Activated CD4-positive, alpha-beta T cell treated with anti-CD3 and anti-CD28 coated beads for 36 hours (primary cell): ENCODE measurements around the gene PRDM16. TPM values are rescaled to one million over a fixed set of nuclear protein-coding genes. Genes with fewer than 3 reads are reported as not detected.

Experiments used
- ATAC-seq: fragments of 200-7000 bp; cut with Tn5 transposase; one replicate; pipeline ENCODE4 v1.10.0; 2021; ENCODE audit warnings: mild to moderate bottlenecking, moderate library complexity
- CTCF ChIA-PET: fragments of 350-600 bp; sonication (Branson Sonifier 250); formaldehyde crosslinking; loops from one replicate; lab custom pipeline; 2021; ENCODE audit warnings: antibody characterized with exemption; lab: Charles Lee
- POLR2A ChIA-PET: fragments of 350-600 bp; sonication (Branson Sonifier 250); formaldehyde crosslinking; loops from one replicate; lab custom pipeline; 2021; ENCODE audit warnings: antibody characterized with exemption, inconsistent platforms; lab: Charles Lee
- DNase-seq: peaks from one replicate; pipeline ENCODE4 v3.0.0-alpha.2; 2020
- H3K27ac Mint-ChIP-seq: one replicate; pipeline ENCODE4 v1.8.0; 2021; ENCODE audit warnings: mixed read lengths
- H3K27me3 Mint-ChIP-seq: one replicate; pipeline ENCODE4 v1.8.0; 2021; ENCODE audit warnings: mixed read lengths
- H3K36me3 Mint-ChIP-seq: one replicate; pipeline ENCODE4 v1.8.0; 2021; ENCODE audit warnings: low read depth, mixed read lengths
- H3K4me1 Mint-ChIP-seq: one replicate; pipeline ENCODE4 v1.8.0; 2021; ENCODE audit warnings: mixed read lengths
- H3K4me3 Mint-ChIP-seq: one replicate; pipeline ENCODE4 v1.8.0; 2021; ENCODE audit warnings: mild to moderate bottlenecking, moderate library complexity, mixed read lengths
- H3K9me3 Mint-ChIP-seq: one replicate; pipeline ENCODE4 v1.8.0; 2021; ENCODE audit warnings: low read depth, mixed read lengths
- intact Hi-C, 2 experiments: fragments of 100-400 bp; cut with DNase I in 1 of 2; cut with micrococcal nuclease in 1 of 2; formaldehyde crosslinking; loops; one replicate each; pipeline versions ENCODE4 v1.14.2 to v1.15.1; 2022 to 2024; cut with DNase I, micrococcal nuclease
- total RNA-seq, 2 experiments: library from RNA; stranded (reverse); gene quantifications; one replicate each; pipeline ENCODE4 v1.2.3, GENCODE V29; 2021

The PRDM16 gene
- total RNA-seq, 2 experiments from 2014 or later, result 0.32 TPM; not detected in 1

DNA sequence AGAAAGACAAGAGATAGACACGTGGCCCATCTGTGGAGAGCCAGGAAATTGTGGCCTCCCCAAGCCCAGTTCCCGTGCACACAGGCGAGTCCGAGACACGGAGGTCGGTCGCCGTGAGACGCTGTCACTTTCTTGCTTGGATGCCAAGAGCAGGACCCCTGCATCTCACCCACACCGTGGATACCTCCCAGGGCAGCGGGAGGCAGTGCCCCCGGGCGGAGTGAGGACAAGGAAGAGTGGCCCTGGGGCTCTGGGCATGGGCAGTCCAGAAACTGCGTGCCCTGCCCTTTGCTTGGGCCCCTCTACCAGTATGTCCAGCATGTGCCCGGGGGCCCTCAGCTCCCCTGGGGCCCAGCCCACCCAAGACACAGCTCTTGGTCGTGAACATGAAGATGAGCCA is 360.8 kb downstream of the PRDM16 start:
- no peaks in the 10 kb centered on the region for H3K4me1 Mint-ChIP-seq
- no peaks in the 10 kb centered on the region for H3K36me3 Mint-ChIP-seq
- DNase-seq (no peak), ATAC-seq (no peak)
- H3K27ac Mint-ChIP-seq, result no peak overlapping the region
- ChIA-PET POLR2A (no interaction called here), CTCF (no interaction called here)
- no peaks in the 10 kb centered on the region for H3K27me3 Mint-ChIP-seq
- no peak overlapping the region for H3K4me3 Mint-ChIP-seq
- intact Hi-C loops, result loop anchor here in 1 of 2 experiments (10.0 kb wide), 1 partner anchor 145 kb away; no protein-coding TSS in a partner anchor
- H3K9me3 Mint-ChIP-seq, result no peaks in the 10 kb centered on the region

DNA sequence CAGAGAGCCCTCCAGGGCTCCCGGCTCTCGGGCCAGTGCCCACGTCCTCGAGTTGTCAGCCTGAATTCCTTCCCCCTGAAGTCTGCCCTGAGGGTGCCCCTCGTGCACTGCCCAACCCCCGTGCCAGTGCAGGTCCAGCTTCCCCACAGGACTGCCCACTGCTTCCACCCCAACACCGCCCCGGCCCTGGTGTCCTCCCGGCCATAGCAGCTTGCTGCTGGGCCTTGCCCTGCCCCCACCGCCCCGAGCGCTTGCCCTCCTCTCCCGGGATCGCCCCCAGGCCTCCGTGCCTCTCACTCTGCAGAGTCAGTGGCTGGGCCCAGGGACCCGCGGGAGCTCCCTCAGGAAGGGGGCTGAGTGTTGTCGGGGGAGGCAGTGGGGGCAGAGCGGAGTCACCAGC is 361.4 kb downstream of the PRDM16 start:
- ATAC-seq (no peak), DNase-seq (no peak)
- Mint-ChIP-seq H3K4me1 (no peaks in the 10 kb centered on the region), H3K36me3 (no peaks in the 10 kb centered on the region), H3K4me3 (no peak overlapping the region), H3K27me3 (no peaks in the 10 kb centered on the region), H3K27ac (no peak overlapping the region), H3K9me3 (no peaks in the 10 kb centered on the region)
- intact Hi-C loops, result no loop called here
- ChIA-PET POLR2A (no interaction called here), CTCF (no interaction called here)

DNA sequence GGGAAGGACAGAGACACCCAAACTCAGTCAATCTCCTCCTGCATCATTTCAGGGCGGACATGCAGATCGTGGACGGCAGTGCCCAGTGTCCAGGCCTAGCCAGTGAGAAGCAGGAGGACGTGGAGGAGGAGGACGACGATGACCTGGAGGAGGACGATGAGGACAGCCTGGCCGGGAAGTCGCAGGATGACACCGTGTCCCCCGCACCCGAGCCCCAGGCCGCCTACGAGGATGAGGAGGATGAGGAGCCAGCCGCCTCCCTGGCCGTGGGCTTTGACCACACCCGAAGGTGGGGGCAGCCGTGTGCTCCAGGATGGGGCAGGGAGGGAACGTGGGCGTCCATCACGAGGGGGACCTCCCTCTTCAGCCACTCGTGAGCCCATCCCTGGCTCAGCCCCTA is 361.8 kb downstream of the PRDM16 start:
- ChIA-PET POLR2A (no interaction called here), CTCF (no interaction called here)
- ATAC-seq (no peak), DNase-seq (no peak)
- no peaks in the 10 kb centered on the region for H3K27me3 Mint-ChIP-seq
- no peaks in the 10 kb centered on the region for H3K9me3 Mint-ChIP-seq
- intact Hi-C loops, result no loop called here
- H3K4me1 Mint-ChIP-seq, result no peaks in the 10 kb centered on the region
- no peak overlapping the region for H3K27ac Mint-ChIP-seq
- H3K4me3 Mint-ChIP-seq, result no peak overlapping the region
- no peaks in the 10 kb centered on the region for H3K36me3 Mint-ChIP-seq

DNA sequence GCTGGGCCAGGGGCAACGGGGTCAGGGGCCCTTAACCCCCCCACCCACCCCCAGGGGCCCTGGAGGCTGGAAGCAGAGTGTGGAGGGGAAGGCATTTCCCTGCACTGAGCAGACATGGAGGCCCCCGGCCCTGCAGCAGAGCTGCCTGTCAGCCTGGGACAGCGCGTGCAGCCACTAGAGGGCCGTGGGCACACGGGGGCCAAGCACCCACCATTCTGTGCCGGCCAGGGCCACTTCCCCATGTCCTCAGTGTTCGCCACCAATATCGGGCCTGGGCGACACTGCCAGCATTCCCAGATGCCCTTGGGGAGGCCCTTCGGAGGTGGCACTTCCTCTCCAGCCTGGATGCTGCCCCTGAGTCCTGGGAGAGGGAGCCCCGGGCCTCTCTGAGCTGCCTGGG is 362.3 kb downstream of the PRDM16 start:
- intact Hi-C loops, result no loop called here
- Mint-ChIP-seq H3K9me3 (no peaks in the 10 kb centered on the region), H3K27me3 (no peaks in the 10 kb centered on the region), H3K27ac (no peak overlapping the region), H3K36me3 (no peaks in the 10 kb centered on the region), H3K4me3 (no peak overlapping the region), H3K4me1 (no peaks in the 10 kb centered on the region)
- ATAC-seq, result no peak
- CTCF ChIA-PET, result no interaction called here
- POLR2A ChIA-PET, result no interaction called here
- no peak for DNase-seq

DNA sequence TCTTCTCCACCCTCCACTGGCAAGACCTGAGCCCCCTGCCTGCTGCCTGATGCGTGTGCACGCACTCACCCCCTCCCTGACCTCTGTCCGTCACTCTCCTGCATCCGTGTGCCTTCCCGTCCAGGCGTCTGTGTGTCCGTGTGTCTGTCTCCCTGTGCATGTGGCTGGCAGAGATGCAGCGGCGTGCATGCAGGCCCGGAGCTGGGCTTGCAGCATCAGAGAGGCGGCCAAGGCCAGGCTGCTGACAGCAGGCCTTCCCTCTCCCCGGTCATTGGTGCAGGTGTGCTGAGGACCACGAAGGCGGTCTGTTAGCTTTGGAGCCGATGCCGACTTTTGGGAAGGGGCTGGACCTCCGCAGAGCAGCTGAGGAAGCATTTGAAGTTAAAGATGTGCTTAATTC is 362.7 kb downstream of the PRDM16 start:
- Mint-ChIP-seq H3K27me3 (no peaks in the 10 kb centered on the region), H3K36me3 (no peaks in the 10 kb centered on the region), H3K27ac (no peak overlapping the region), H3K4me3 (no peak overlapping the region), H3K9me3 (no peaks in the 10 kb centered on the region), H3K4me1 (no peaks in the 10 kb centered on the region)
- ChIA-PET CTCF (no interaction called here), POLR2A (no interaction called here)
- DNase-seq (no peak), ATAC-seq (no peak)
- intact Hi-C loops, result no loop called here

DNA sequence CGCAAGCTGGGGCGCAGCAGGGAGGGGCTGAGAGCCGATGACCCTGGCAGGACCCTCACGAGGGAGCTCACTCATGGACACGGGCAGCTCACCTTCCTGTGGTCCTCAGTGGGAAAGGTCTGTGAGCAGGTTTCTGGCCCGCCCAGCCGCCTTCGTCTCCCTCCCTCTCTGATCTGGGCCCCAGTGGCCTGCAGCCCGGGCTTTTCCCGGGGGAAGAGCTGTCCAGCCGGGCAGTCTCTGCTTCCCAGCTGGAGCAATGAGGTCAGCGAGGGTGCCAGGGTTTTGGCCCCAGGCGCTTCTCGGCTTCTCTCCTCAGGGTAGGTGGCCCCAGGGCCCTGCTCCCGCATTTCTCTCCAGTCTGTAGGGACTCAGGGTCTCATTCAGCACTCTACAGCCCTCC is 363.3 kb downstream of the PRDM16 start:
- H3K4me1 Mint-ChIP-seq, result no peaks in the 10 kb centered on the region
- CTCF ChIA-PET, result interaction anchor here (0.6 kb wide), 1 partner anchor 376 kb away, joined by 3 read pairs; no protein-coding TSS in a partner anchor
- H3K36me3 Mint-ChIP-seq, result no peaks in the 10 kb centered on the region
- POLR2A ChIA-PET, result no interaction called here
- H3K9me3 Mint-ChIP-seq, result no peaks in the 10 kb centered on the region
- ATAC-seq (no peak), DNase-seq (no peak)
- H3K27ac Mint-ChIP-seq, result no peak overlapping the region
- H3K27me3 Mint-ChIP-seq, result no peaks in the 10 kb centered on the region
- no peak overlapping the region for H3K4me3 Mint-ChIP-seq
- intact Hi-C loops, result no loop called here

DNA sequence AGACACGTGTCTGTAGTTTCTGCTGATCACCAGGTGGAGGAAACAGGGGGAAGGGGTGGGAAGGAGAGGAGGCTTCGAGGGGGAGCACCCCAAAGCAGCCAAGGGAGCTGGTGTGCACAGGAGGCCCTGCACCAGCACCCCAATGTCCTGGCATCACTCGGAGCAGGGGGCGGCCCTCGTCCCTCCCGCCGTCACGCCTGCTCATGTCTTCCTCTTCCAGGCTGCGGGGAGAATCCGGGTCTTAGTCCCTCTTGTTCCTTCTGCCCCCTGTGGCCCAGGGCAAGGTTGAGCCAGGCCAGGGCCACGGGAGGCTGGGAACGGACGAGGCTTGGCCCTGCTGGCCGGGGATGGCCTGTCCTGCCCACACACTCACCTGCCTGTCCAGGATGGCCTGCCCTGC is 364.1 kb downstream of the PRDM16 start:
- Mint-ChIP-seq H3K4me3 (no peak overlapping the region), H3K4me1 (no peaks in the 10 kb centered on the region), H3K27ac (no peak overlapping the region), H3K27me3 (no peaks in the 10 kb centered on the region), H3K36me3 (no peaks in the 10 kb centered on the region), H3K9me3 (no peaks in the 10 kb centered on the region)
- intact Hi-C loops, result no loop called here
- DNase-seq (no peak), ATAC-seq (no peak)
- POLR2A ChIA-PET, result no interaction called here
- CTCF ChIA-PET, result no interaction called here

DNA sequence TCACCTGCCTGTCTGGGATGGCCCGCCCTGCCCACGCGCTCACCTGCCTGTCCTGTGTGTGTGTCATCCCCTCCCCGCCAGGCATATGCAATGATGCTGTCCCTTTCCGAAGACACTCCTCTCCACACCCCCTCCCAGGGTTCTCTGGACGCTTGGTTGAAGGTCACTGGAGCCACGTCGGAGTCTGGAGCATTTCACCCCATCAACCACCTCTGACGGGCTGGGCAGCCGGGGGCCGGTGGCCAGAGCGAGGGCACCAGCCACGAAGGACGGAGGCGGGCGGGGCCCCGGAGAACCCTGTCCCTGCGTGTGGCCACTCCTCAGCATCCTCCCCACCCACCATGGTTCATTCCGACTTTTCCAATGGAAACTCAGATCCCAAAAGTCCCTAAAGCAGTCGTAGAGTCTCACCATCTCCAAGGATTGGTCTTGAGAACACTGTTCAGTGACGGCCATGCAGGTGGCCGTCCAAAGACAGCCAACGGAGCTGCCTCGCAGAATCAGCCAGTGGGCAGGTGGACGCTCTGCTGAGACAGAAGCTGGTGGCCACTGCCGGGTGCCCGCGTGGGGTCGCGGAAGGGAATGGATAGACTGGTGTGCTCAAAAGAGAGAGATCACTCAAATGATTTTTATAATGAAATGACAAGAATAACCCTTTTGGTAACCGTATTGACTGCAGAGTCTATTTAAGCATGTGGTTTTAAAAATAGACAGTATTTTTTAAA is 364.8 kb downstream of the PRDM16 start:
- POLR2A ChIA-PET, result no interaction called here
- intact Hi-C loops, result no loop called here
- Mint-ChIP-seq H3K27me3 (no peaks in the 10 kb centered on the region), H3K4me3 (no peak overlapping the region), H3K36me3 (no peaks in the 10 kb centered on the region), H3K9me3 (no peaks in the 10 kb centered on the region), H3K4me1 (no peaks in the 10 kb centered on the region), H3K27ac (no peak overlapping the region)
- ATAC-seq (no peak), DNase-seq (no peak)
- CTCF ChIA-PET, result no interaction called here

DNA sequence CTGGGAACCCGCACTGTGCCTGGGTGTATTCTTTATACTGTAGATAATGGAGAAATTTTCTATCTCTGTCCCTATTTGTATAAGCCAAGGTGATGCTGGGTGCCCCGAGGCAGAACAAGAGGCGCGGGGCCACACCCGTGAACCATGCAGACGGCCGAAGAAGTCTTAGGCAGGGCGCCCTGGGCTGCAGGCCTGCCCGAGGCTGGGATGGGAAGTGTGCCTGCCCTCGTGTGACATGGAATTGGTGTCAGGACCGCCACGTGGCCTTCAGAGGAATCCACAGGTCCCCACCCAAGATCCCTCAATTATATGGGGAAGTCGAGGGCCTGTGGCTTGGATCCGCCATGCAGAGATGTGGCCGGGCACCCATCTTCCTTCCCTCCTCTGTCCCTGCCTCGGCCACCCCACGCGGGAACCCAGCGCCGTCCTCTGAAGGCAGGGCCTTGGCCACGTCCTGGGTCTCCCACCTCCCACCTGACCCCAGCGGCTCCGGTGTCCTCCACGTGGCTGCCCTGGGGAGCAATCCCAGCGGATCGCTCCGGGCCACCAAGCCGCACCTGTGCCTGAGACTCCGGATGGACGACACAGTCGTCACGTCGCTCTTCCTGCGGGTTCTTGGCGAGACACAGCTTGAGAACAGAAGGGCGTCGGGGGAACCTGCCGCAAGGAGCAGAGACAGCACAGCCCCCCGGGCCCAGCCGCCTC is 365.6 kb downstream of the PRDM16 start:
- CTCF ChIA-PET, result no interaction called here
- H3K9me3 Mint-ChIP-seq, result no peaks in the 10 kb centered on the region
- no peaks in the 10 kb centered on the region for H3K36me3 Mint-ChIP-seq
- intact Hi-C loops, result no loop called here
- H3K4me3 Mint-ChIP-seq, result no peak overlapping the region
- no peak for ATAC-seq
- no peak overlapping the region for H3K27ac Mint-ChIP-seq
- no peaks in the 10 kb centered on the region for H3K4me1 Mint-ChIP-seq
- POLR2A ChIA-PET, result no interaction called here
- H3K27me3 Mint-ChIP-seq, result no peaks in the 10 kb centered on the region
- no peak for DNase-seq

DNA sequence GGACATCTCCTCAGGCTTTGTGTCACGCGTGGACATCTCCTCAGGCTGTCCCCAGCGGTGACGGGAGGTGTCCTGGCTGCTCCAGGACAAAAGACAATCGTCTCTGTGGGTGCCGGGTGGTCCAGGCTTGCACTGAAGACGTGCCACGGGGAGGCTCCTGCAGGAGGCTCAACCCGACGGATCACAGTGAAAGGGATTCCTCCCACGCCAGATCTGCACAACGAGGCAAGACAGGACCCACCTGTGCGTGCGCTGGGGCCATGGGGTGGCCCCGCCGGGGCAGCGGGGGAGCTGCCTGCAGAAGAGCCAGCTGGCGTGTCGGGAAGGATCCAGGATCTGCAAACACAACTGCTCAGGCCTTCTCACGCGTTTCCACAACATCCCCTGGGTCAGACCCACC is 366.7 kb downstream of the PRDM16 start:
- Mint-ChIP-seq H3K4me3 (no peak overlapping the region), H3K27me3 (no peaks in the 10 kb centered on the region), H3K9me3 (no peaks in the 10 kb centered on the region), H3K4me1 (no peaks in the 10 kb centered on the region), H3K36me3 (no peaks in the 10 kb centered on the region), H3K27ac (no peak overlapping the region)
- intact Hi-C loops, result no loop called here
- ChIA-PET CTCF (no interaction called here), POLR2A (no interaction called here)
- ATAC-seq (no peak), DNase-seq (no peak)

DNA sequence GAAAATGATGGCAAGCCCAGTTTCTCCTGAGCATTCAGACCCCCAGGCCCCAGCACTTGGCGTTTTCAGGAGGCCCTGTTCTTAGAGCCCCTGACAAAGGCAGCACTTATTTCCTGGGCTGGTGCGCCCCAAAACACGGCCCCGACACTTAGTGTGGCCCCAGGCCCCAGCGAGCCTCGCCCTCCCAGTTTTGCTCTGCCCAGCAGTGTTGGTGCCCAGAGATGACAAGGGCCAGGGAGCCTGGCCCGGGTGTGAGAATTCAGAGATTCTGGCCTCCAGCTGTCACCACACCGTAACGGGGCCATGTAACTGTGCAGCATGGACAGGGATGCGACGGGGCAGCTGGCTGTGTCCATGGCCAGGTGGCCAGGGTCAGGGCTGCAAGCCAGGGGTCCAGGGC is 367.4 kb downstream of the PRDM16 start:
- ChIA-PET POLR2A (no interaction called here), CTCF (interaction anchor here (0.6 kb wide), 1 partner anchor 13 kb away, joined by 3 read pairs; no protein-coding TSS in a partner anchor)
- H3K27me3 Mint-ChIP-seq, result no peaks in the 10 kb centered on the region
- no peak for ATAC-seq
- no peaks in the 10 kb centered on the region for H3K36me3 Mint-ChIP-seq
- no peaks in the 10 kb centered on the region for H3K4me1 Mint-ChIP-seq
- intact Hi-C loops, result no loop called here
- no peaks in the 10 kb centered on the region for H3K9me3 Mint-ChIP-seq
- no peak overlapping the region for H3K27ac Mint-ChIP-seq
- no peak for DNase-seq
- no peak overlapping the region for H3K4me3 Mint-ChIP-seq

DNA sequence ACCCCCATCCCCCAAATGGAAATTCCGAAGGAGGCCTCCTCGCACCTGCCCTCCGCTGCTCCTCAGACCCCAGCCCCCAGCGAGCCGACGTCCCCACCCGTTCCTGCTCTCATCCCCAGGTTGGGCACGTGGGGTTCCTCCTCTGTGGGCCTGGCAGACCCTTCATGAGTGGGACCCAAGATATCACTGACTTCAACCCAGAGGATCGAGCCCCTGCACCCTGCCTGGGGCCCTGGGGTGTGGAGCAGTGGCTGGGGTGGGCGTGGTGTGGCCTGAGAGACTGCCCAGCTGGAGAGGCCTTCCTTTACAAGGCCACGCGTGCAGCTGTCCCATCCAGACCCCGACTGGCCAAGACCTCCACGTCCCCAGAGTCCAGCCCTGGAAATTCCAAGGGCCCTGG is 367.9 kb downstream of the PRDM16 start:
- H3K27ac Mint-ChIP-seq, result no peak overlapping the region
- no peaks in the 10 kb centered on the region for H3K9me3 Mint-ChIP-seq
- no peak overlapping the region for H3K4me3 Mint-ChIP-seq
- H3K36me3 Mint-ChIP-seq, result no peaks in the 10 kb centered on the region
- ATAC-seq, result no peak
- POLR2A ChIA-PET, result no interaction called here
- intact Hi-C loops, result no loop called here
- no peak for DNase-seq
- no peaks in the 10 kb centered on the region for H3K27me3 Mint-ChIP-seq
- CTCF ChIA-PET, result interaction anchor here (0.6 kb wide), 1 partner anchor 13 kb away, joined by 3 read pairs; no protein-coding TSS in a partner anchor
- H3K4me1 Mint-ChIP-seq, result no peaks in the 10 kb centered on the region
